WTC11 (cell line): ENCODE results near the gene LYST. TPM values are rescaled to one million over a fixed set of nuclear protein-coding genes. Genes with fewer than 3 reads are reported as not detected.

Source experiments
- ATAC-seq: fragments of 200-7000 bp; cut with Tn5 transposase; 2 replicates; pipeline ENCODE4 v1.10.0; 2021; ENCODE audit warnings: mild to moderate bottlenecking, moderate library complexity
- CTCF ChIA-PET: fragments of 300-600 bp; sonication (Branson Sonifier 250); formaldehyde crosslinking; loops from one replicate; lab custom pipeline; 2021; ENCODE audit warnings: antibody characterized with exemption; lab: Charles Lee
- POLR2A ChIA-PET: fragments of 350-600 bp; sonication (Branson Sonifier 250); formaldehyde crosslinking; loops from one replicate; lab custom pipeline; 2021; ENCODE audit warnings: antibody characterized with exemption; lab: Charles Lee
- DNase-seq: peaks from one replicate; pipeline ENCODE4 v3.0.0; 2021; ENCODE audit warnings: low spot score
- H3K27ac Mint-ChIP-seq: 2 replicates; pipeline ENCODE4 v1.8.0; 2021; ENCODE audit warnings: mixed read lengths
- H3K27me3 Mint-ChIP-seq: 2 replicates; pipeline ENCODE4 v1.8.0; 2021; ENCODE audit warnings: low read depth, mild to moderate bottlenecking, moderate library complexity, mixed read lengths
- H3K36me3 Mint-ChIP-seq: 2 replicates; pipeline ENCODE4 v1.8.0; 2021; ENCODE audit warnings: mixed read lengths
- H3K4me1 Mint-ChIP-seq: 2 replicates; pipeline ENCODE4 v1.8.0; 2022; ENCODE audit warnings: mixed read lengths
- H3K4me3 Mint-ChIP-seq: 2 replicates; pipeline ENCODE4 v1.8.0; 2021; ENCODE audit warnings: mild to moderate bottlenecking, moderate library complexity, mixed read lengths
- H3K9me3 Mint-ChIP-seq: 2 replicates; pipeline ENCODE4 v1.8.0; 2021; ENCODE audit warnings: mixed read lengths
- CBFB ChIP-seq: sonication (generic); formaldehyde crosslinking; IDR thresholded peaks from 2 replicates; pipeline ENCODE4 v1.8.1; 2022; ENCODE audit warnings: mild to moderate bottlenecking, low read depth, missing genetic modification reagents
- E2F4 ChIP-seq: sonication (generic); formaldehyde crosslinking; IDR thresholded peaks from 2 replicates; pipeline ENCODE4 v1.8.1; 2022; ENCODE audit warnings: low read depth, mild to moderate bottlenecking, moderate library complexity, missing genetic modification reagents, borderline replicate concordance
- SP1 ChIP-seq: sonication (generic); formaldehyde crosslinking; conservative IDR thresholded peaks from 2 replicates; pipeline ENCODE4 v1.8.1; 2022; ENCODE audit warnings: missing genetic modification reagents
- ZBTB43 ChIP-seq: sonication (generic); formaldehyde crosslinking; IDR thresholded peaks from 2 replicates; pipeline ENCODE4 v1.8.1; 2023; ENCODE audit warnings: mild to moderate bottlenecking, missing genetic modification reagents
- ZNF232 ChIP-seq: sonication (generic); formaldehyde crosslinking; IDR thresholded peaks from 2 replicates; pipeline ENCODE4 v1.8.0; 2022; ENCODE audit warnings: mild to moderate bottlenecking, missing genetic modification reagents
- ZNF281 ChIP-seq: sonication (generic); formaldehyde crosslinking; IDR thresholded peaks from 2 replicates; pipeline ENCODE4 v1.8.0; 2023; ENCODE audit warnings: mild to moderate bottlenecking, missing genetic modification reagents
- ZNF416 ChIP-seq: fragments of 250-450 bp; sonication (Bioruptor Pico); IDR thresholded peaks from 2 replicates; pipeline ENCODE4 v1.9.0; 2021; ENCODE audit warnings: mild to moderate bottlenecking, inconsistent platforms
- total RNA-seq: library from RNA; stranded (reverse); gene quantifications from 3 replicates; pipeline ENCODE4 v1.2.3, GENCODE V29; 2021
- TF ChIP-seq, protein P1 (sequence below): sonication (generic); formaldehyde crosslinking; IDR thresholded peaks from 2 replicates; pipeline ENCODE4 v1.8.0; 2022; ENCODE audit warnings: mild to moderate bottlenecking, missing genetic modification reagents
- TF ChIP-seq, protein P2 (sequence below): sonication (generic); formaldehyde crosslinking; IDR thresholded peaks from 2 replicates; pipeline ENCODE4 v1.8.1; 2023; ENCODE audit warnings: mild to moderate bottlenecking, moderate library complexity, missing genetic modification reagents
- TF ChIP-seq, protein P3 (sequence below): sonication (generic); formaldehyde crosslinking; IDR thresholded peaks from 2 replicates; pipeline ENCODE4 v1.8.1; 2023; ENCODE audit warnings: mild to moderate bottlenecking, missing genetic modification reagents, borderline replicate concordance

LYST gene
- total RNA-seq, 1 experiment from 2014 or later: 0.59 TPM

DNA sequence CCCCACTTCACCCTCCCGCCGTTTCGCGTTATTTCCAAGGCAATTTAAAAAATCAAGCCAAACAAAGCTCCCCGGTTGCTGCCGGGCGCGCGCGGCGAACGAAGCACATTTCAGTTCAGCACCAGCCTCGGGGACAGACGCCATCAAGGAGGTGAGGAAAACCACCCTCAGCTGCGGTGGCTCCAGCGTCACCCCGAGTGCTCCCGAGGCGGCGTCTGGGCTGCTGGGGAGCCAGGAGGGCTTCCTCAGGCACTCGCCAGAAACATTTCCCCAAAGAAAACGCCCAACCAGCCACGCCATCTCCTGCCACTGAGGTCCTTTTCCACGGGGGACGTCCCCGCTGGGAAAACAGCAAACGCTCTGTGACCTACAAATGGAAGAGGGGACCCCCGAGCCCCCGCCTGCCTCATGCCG, 217.7 kb downstream of the LYST start (continued):
- TF ChIP-seq E2F4 (0 out of 2 replicates have a peak, but pooled peaks have one; percentile 39), ZNF232 (CRISPR knock-in tag) (0 out of 2 replicates have a peak, but pooled peaks have one; percentile 41), ZNF416 (CRISPR knock-in tag) (no peak), CBFB (CRISPR knock-in tag) (0 out of 2 replicates have a peak, but pooled peaks have one; percentile 19), ZBTB43 (CRISPR knock-in tag) (0 out of 2 replicates have a peak, but pooled peaks have one; percentile 59), ZNF281 (CRISPR knock-in tag) (no peak; the same call in none of the 2 replicates)
- TF ChIP-seq, protein P1, sequence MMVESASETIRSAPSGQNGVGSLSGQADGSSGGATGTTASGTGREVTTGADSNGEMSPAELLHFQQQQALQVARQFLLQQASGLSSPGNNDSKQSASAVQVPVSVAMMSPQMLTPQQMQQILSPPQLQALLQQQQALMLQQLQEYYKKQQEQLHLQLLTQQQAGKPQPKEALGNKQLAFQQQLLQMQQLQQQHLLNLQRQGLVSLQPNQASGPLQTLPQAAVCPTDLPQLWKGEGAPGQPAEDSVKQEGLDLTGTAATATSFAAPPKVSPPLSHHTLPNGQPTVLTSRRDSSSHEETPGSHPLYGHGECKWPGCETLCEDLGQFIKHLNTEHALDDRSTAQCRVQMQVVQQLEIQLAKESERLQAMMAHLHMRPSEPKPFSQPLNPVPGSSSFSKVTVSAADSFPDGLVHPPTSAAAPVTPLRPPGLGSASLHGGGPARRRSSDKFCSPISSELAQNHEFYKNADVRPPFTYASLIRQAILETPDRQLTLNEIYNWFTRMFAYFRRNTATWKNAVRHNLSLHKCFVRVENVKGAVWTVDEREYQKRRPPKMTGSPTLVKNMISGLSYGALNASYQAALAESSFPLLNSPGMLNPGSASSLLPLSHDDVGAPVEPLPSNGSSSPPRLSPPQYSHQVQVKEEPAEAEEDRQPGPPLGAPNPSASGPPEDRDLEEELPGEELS (CRISPR knock-in tag): peak; percentile 79; the same call in 1 of the 2 replicates
- TF ChIP-seq, all 79 proteins: peak for 23

DNA sequence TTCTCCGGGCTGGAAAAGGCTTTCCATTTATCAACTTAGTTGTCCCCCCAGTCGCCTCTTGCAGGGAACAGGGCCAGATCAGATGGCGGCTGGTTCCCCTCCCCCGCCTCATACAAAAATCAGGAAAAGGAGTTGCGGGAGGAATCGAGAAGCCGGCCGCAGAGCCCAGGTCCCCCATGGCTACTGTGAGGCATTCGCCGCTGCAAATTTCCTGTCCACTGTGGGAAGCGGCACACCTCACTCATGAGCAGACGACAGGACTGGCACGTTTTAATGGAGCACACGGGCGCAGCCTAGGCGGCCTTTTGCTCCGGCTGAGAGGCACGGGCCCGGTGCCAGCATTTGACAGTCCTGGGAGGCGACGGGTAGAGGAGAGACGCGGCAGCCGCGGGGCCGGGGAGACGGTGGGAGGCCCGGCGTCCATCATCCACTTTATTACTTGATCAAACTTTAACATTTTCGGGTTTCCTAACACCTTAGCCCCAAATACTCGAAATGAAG, 218.2 kb downstream of the LYST start:
- H3K4me1 Mint-ChIP-seq: peaks cover 61% of the 10 kb centered on the region
- DNase-seq: no peak
- H3K27me3 Mint-ChIP-seq: peaks cover 21% of the 10 kb centered on the region
- TF ChIP-seq, protein P2, sequence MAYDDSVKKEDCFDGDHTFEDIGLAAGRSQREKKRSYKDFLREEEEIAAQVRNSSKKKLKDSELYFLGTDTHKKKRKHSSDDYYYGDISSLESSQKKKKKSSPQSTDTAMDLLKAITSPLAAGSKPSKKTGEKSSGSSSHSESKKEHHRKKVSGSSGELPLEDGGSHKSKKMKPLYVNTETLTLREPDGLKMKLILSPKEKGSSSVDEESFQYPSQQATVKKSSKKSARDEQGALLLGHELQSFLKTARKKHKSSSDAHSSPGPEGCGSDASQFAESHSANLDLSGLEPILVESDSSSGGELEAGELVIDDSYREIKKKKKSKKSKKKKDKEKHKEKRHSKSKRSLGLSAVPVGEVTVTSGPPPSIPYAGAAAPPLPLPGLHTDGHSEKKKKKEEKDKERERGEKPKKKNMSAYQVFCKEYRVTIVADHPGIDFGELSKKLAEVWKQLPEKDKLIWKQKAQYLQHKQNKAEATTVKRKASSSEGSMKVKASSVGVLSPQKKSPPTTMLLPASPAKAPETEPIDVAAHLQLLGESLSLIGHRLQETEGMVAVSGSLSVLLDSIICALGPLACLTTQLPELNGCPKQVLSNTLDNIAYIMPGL (CRISPR knock-in tag): peak; percentile 14; the same call in 1 of the 2 replicates
- TF ChIP-seq, protein P3, sequence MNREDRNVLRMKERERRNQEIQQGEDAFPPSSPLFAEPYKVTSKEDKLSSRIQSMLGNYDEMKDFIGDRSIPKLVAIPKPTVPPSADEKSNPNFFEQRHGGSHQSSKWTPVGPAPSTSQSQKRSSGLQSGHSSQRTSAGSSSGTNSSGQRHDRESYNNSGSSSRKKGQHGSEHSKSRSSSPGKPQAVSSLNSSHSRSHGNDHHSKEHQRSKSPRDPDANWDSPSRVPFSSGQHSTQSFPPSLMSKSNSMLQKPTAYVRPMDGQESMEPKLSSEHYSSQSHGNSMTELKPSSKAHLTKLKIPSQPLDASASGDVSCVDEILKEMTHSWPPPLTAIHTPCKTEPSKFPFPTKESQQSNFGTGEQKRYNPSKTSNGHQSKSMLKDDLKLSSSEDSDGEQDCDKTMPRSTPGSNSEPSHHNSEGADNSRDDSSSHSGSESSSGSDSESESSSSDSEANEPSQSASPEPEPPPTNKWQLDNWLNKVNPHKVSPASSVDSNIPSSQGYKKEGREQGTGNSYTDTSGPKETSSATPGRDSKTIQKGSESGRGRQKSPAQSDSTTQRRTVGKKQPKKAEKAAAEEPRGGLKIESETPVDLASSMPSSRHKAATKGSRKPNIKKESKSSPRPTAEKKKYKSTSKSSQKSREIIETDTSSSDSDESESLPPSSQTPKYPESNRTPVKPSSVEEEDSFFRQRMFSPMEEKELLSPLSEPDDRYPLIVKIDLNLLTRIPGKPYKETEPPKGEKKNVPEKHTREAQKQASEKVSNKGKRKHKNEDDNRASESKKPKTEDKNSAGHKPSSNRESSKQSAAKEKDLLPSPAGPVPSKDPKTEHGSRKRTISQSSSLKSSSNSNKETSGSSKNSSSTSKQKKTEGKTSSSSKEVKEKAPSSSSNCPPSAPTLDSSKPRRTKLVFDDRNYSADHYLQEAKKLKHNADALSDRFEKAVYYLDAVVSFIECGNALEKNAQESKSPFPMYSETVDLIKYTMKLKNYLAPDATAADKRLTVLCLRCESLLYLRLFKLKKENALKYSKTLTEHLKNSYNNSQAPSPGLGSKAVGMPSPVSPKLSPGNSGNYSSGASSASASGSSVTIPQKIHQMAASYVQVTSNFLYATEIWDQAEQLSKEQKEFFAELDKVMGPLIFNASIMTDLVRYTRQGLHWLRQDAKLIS (CRISPR knock-in tag): no peak
- 0 out of 2 replicates have a peak, but pooled peaks have one; percentile 10 for TF ChIP-seq SP1
- TF ChIP-seq, all 79 proteins: peak for 2
- ChIA-PET CTCF (interaction anchor here (0.6 to 1.1 kb wide), 3 partner anchors 11 to 47 kb away, joined by 3 to 8 read pairs (median 4); no protein-coding TSS in a partner anchor), POLR2A (interaction anchor here (1.2 kb wide), 1 partner anchor 144 kb away, joined by 4 read pairs; no protein-coding TSS in a partner anchor)
- peak overlapping the region; percentile 86 for H3K4me3 Mint-ChIP-seq
- H3K36me3 Mint-ChIP-seq: no peaks in the 10 kb centered on the region
- peak; percentile 6; the same call in 1 of the 2 replicates for ATAC-seq
- no peaks in the 10 kb centered on the region for H3K9me3 Mint-ChIP-seq
- H3K27ac Mint-ChIP-seq: no peak overlapping the region; the same call in 1 of the 2 replicates
